ENCODE results near the gene PEX16. TPM values are rescaled to one million over a fixed set of nuclear protein-coding genes. Genes with fewer than 3 reads are reported as not detected.

PEX16 gene
- polyA plus RNA-seq (2014; cell fraction: cytosol; rRNA removed) = 33.2 and 39.2 TPM in 2 replicates
- 49.6 and 62.6 TPM in 2 replicates for polyA plus RNA-seq (2014; cell fraction: nucleus; rRNA removed)

DNA sequence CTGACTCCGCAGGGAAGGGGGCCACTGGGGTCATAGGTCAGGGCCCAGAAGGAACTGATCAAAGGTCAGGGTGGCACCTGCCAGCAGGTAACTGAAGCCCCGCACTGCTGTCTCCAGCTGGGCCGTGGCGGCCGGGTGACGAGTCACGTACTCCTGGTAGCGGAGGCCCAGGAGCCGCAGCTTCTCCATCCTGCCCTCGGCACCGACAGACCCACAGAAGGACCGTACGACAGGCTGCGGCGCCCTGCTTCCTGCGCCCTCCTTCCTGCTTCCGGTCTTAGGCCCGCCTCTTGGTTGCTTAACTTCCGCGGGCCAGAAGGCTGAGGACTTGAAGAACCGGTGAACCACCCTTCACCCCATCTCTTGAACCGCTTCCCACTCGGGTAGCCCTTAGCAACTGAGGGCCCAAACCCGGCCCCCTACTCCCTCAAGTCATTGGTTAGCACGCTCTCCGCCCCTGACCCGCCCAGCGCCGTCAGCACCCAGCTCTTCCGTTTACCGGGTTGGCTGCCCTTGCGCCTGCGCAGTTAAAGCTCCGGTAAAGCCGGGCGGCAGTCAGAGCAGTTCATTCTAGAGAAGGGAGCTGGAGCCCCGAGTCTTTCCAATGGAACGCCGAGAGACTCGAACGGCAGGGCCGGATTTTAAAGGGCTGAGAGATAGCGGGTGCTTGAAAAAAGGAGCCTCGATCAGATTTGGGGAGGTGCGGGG is at the start of gene PEX16:
Gene PEX16, minus strand, starts transcription at position 255 of the 708 bp plus-strand sequence. Its CDS starts 66 bp downstream, at position 189.
- peak; percentile 97 for DNase-seq (ENCODE audit: low spot score)

DNA sequence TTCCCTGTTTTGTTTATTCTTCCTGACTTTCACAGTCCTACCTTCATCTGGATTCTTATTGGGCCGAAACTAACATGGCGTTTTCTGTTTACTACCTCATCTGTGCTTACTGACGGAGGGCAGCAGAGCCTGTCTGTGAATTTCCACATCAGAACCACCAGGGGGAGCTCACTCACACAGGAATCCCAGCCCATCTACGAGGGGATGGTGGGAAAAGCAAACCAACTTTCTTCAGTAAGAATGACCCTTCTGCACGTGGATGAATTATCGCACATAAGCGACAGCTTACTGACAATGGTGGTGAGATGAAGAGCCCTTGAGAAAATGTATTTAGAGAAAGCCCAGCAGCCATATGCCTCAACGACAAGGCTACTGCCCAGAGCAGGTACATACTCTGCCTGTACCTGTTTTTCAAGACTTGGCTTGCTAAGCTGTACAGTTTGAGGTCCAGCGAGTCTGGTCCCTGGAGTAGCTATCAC is 47.3 kb upstream of the PEX16 start:
- peak; percentile 69 for DNase-seq (ENCODE audit: low spot score)

DNA sequence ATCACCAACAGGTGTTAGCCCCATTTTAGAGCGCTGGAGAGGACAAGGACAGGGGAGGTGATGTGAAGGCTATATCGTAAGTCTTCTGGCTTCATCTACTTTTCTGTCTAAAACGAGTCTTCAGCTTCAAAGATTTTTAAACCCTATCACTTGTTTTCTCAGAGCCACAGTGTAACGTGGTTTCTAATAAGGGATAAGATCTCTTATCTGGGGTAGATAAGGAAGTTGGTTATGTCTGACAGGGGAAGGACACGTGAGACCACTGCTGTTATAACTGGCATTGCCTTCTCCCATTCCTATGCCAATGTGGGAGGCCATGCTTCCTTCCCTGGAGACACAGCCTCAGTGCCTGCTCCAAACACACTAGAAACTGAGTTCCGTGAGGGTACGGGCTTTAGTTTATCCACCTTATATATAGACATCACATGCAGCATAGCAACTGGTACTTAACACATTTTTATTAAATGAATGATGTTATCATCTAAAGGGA is 44.1 kb upstream of the PEX16 start:
- no peak for DNase-seq (ENCODE audit: low spot score)

DNA sequence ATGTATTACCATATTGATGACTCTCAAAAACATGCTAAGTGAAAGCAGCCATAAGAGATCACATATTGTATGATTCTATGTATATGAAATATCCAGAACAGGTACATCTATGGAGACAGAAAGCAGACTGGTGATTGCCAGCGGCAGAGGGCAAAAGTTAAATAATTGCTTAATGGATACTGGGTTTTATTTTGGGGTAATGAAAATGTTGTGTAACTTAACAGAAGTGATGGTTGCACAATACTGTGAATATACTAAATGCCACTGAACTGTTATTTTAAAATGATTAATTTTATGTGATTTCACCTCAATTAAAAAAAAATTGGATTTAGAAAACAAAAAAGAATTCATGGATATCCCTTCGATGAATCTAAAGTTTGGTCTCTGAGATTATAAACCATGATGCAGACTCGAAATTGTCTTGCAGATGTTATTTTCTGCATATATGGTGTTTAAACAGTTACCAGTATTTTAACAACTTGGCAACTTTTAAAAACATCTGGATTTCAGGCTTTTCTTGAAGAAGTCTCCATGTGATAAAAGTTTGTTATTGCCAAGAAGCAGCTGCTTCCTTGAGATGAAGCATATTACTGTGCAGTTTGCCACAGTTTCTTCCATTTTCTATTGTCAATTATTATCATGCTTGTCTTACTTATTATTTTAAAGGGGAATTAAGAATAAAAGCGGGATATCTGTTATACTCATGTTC is 42.9 kb upstream of the PEX16 start:
- DNase-seq (ENCODE audit: low spot score) = no peak

DNA sequence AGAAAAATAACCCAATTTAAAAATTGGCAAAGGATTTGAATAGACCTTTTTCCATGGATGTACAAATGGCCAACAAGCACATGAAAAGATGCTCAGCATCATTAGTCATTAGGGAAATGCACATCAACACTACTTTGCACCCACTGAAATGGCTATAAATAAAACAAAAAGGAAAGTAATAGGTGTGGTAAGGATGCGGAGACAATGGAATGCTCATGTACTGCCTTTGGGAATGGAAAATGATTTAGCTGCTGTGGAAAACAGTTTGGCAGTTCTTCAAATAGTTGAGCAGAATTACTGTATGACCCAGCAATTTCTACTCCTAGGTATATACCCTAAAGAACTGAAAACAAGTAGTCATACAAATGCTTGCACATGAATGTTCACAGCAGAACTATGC is 42.2 kb upstream of the PEX16 start:
- no peak for DNase-seq (ENCODE audit: low spot score)

DNA sequence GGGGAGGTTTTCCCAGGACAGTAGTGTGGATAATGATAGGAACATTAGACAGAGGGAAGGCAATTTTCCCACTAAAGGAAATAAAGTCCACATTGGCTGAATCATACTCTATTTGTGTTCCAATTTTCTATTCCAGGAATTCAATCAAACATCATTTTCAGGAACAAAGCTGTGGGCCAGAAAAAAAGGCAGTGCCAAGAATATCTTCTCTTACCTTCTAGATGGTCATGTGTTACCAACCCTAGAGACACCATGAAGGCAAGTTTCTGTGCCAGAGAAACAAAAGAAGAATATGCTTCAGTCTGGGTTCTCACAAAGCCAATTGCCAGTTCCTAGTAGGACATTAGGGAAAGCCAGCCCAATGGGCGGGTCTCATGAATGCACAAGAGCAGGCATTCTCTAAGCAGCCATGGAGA is 32.3 kb upstream of the PEX16 start:
- no peak for DNase-seq (ENCODE audit: low spot score)

DNA sequence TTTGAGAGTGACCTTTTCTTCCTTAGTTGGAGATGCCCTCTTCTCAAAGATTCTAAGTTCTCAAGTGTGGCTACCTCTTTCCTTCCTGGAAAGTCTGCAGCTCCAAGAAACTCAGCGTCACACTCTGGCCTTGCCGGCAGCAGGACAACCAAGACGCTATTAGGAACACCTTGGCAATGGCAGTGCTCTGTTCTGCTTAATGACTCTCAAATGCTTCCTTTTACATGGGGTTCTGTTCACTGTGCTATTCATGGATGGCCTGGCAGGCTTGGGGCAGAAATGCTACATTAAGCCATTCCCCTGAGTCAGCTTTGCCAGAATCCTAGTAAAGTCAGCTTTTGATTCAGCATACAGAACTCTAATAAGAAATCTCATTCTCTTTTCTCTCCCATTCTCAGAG is 30.7 kb upstream of the PEX16 start:
- no peak for DNase-seq (ENCODE audit: low spot score)

DNA sequence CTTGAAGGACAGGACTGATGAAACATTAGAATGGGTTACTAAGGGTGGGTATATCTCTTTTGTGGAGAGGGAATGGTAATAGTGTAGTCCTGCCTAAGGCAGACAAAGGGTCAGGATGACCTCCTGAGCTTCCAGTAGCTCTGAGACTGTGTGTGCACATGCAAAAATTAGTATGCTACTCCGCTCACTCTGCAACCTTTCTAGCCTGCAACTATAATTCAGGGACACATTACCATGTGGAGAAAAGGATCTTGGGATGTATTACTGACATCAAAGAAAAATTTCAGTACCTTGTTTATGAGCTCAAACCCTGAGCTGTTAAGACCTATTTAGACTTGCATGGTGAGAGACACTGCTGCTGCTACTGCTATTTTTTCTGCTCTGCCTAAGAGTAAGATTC is 30.2 kb upstream of the PEX16 start:
- DNase-seq (ENCODE audit: low spot score) = no peak

DNA sequence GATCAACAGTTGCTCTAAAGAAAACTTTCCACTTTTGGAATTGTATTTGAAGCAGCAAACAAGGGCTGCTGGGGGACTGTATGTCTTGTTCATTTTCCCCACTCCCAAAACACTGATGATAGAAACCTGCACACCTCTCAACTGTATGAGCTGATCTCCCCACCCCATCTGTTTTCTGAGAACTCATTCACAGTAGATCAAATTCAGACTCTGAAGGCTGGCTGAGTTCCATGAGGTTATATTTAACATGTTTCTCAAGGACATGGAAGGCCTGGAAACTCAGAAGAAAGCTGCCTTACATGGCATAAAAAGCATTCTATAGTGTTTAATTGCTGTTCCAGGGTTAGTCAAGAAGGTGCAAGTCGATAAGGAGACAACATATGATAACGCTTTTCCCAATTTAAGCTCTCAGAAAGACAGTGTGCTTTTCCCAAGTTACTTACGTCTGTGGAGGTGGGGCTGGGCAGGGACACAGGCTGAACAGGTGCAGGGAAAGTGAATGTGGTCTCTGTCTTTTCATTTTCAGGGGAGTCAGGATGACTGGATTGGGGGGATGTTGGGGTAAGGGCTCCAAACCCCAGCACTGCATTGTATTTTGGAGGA is 27.8 kb upstream of the PEX16 start:
- no peak for DNase-seq (ENCODE audit: low spot score)

DNA sequence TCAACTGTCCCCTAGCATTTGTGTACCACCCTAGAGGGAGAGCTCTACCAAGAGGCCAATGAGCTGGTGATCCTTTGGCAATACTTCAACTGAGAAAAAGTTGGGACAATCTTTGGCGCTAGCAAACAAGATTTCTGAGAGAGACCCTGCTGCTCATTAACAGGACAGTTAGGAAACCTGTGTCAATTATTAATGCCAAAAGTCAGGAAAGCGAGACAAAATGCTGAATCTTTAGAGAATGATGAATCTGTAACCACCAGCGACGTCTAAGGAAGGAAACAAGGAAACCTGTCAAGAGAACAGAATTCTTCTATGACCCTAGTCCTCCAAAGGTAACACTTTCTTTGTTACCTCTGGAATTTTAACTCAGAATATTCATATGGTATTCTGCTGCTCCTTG is 24.7 kb upstream of the PEX16 start:
- no peak for DNase-seq (ENCODE audit: low spot score)

DNA sequence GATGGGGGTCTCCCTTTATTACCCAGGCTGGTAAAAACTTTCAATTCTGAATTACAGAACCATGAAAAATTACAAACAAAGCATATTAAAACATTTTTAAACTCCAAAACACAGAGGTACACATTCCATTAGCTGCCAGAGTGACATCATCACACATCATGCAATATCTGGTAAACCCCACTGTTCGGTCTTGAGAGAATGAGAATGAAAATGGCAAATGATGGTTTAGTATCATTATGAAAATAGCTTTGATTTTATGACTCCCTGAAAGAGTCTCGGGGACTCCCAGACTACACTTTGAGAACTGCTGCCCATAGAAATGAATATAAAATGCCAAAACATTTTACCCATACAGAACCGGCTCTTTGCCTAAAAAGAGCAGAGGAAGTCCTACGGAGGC is 23.6 kb upstream of the PEX16 start:
- DNase-seq (ENCODE audit: low spot score) = no peak

DNA sequence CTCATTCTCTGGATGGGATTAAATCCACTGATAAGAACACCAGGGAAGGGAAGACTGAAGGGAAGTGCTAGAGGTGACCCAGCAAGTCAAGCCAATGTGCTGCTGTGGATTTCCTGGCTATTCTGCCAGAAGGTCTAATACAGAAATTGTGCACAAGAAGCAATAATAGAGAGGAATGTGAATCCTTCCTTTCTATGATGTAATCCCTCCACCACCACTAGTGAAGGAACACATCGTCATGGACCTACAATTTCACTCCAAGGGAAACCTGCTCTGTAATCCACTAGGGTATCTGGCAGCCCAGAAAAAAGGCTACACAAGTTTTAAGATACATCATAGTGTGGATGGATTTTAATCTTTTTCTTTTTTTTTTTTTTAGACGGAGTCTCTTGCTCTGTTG is 22.2 kb upstream of the PEX16 start:
- no peak for DNase-seq (ENCODE audit: low spot score)

DNA sequence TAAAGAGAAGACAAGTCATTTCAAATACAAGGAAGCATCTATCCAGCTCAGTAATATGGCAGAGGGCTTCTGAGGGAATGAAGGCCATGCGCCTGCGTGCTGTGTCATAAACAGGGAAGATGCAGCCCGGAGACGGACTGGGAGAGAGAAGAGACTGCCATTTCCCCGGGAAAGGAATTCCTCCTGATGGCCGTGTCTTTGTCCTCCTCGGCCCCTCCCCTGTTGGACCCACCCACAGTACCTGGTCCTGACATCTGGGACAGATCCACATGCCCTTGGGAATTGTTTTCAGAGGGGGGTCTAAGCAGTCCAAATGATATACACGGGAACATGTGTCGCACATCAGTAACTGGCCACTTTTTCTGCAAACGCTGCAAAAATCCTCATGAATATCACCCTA is 20.2 kb upstream of the PEX16 start:
- DNase-seq (ENCODE audit: low spot score) = no peak

DNA sequence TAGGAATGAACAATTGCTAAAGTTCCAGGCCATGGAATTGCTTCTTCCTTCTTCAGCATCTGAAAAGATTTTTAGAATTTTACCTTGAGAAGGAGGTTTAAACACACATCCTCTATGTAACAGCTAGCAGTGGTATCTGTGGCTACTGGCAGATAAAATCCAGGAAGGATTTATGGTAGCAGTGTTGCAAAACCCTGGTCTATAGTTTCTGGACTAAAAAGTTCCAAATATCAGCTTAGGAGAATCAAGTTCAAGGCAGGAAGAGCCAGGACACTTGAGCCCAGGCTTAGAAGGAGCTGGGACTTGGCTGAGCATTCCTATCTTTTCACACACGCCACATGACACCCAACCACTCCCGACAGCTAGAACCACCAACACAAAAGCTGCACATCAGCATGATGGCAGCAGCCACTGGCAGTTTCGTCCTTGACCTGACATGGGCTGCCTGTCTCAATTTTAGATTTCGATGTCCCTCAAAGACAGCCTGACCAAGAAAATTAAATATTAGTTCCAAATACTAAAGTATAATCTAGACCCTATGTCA is 18.9 kb upstream of the PEX16 start:
- DNase-seq (ENCODE audit: low spot score) = no peak

DNA sequence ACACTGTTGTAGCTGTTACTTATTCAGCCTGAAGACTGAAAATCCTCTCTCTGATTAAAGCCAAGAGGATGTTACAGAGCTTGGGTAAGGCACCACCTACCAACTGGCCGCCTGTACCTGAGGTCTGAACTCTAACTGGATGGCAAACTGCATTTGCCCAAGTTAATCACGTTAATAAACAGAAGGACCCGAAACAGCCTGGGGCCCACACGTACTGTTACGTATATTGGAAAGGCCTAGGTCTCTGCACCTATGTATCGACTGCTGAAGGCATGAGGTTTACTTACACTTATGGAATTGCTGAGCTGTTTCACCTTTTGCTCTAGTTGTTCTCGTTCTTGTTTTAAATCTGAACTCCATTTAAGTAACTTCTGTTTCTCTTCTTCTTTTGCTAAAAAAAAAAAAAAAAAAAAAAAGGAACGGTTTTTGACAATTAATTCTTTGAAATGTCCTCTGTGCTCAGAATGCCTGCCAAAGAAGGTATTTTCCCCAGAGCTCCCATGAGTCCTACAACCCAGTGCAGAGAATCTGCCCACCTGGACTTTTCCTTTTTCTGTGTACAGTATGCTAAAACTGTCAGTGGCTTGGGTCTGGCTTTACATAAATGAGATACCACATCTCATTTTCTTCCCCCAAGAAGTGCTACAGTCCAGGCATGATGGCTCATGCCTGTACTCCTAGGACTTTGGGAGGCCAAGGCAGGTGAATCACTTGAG is 17.8 kb upstream of the PEX16 start:
- DNase-seq (ENCODE audit: low spot score) = no peak

DNA sequence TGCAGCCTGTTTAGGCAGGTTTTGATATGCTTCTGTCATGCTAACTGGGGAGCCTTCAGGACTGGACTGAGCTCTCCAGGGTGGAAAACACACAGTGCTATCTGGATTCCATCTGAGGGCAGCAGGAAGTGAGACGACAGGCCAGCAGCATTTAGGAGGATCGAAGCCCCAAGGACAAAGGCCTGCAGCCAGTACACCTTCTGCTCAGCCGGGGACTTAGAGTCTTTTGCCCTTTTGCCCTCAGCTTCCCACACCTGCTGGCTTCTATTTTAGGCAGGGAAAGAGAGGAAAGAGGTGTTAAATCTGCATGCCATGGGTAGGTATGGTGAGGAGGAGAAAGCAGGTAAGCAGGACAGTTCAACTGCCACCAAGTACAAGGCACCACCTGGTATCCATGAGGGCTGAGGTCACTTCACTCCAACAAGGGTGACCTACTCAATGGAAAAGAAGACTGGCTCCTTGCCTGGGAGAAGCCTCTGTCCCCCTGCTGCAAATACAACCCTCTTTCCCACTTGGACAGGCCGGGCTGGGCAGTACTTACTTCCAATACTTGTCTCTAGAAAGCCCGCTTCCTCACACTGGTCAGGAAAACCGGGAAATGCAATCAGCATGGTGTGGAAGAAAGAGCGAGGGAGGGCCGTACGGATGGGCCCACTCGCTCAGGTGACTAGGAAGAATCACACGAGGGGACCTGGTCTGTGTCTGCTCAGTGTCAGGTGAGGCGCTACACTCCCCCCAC is 17.1 kb upstream of the PEX16 start:
- DNase-seq (ENCODE audit: low spot score) = no peak

DNA sequence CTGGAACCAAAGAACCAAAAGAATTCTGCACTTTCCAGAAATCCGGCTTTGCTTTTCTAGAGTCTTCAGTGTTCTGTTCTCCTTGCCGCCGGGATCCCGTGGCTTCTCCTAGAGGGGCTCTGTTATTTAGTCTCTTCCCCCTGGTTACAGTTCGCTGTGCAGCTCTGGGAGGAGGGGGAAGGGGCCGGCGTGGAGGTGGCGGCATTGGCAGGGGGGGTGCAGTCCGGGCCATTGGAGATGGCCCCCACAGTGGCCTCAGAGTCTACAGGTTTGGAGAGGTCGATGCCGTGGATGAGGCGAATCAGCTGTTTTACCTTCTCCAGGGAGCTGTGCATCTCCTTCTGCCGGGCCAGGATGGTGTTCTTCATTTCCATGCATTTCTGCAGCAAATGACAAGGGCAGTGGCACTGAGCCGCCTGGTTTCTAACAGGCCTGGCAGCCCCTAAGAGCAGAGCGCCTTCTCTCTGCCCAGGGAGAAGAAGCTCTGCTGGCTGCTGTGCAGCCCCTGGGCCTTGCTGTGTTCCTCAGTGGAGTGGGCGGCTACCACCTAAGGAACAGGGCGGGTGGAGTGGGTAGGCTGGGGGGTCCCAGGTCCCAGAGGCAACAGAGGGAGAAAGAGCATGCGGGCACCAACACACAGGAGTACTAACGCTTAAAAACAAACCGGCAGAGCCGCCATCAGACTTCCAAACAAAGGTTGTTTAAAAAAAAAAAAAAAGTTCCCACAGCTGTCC is 16.3 kb upstream of the PEX16 start:
- no peak for DNase-seq (ENCODE audit: low spot score)

DNA sequence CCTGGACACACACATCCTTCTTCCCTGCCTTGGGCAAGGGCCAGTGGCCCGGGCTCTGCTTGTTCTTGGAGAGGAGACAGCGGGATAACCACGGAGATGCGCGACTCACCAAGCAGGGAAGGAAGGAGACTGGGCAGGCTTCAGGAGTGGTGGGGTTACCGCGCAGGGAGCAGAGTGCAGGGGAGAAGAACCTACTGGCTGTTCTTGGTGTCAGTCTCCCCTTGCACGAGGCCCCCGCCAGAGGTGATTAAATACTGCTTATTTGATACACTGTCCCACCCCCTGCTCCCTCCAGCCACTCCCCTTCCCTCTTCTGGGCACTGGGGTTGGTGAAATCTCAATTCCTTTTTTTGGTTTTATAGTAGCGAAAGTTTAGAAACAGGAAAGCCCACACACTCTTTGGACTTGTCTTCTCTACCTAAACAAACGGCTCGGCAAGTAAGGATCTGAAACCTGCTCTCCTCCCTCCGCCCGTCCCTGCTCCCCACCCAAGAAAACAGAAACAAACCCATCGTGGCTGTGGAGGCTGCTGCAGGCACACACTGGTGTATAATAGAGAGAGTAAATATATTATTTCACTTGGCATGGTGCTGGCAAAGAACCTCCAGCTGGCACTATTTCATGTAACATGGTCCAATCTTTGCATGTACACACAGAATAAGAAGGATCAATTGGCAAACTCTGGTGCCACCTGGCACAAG is 15.6 kb upstream of the PEX16 start:
- DNase-seq (ENCODE audit: low spot score) = no peak

DNA sequence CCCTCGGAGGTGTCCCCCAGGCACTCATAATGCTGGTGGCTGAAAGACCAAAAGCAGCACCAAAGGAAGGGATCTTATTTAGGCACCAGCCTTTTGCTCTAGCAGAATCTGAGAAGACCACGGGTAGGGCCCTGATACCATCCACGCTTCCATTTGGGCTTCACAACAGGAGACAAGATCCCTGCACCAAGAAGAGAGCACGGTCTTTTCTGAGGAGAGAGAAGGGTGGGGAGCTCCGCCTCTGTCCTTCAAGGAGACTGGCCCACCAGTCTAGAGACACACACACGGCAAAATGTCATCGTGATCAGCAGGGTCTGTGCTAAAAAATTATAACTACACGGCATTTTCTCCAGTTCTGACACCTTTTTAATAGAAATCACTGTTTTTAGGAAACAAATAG is 14.5 kb upstream of the PEX16 start:
- no peak for DNase-seq (ENCODE audit: low spot score)

Measured in SK-N-DZ (cell line).